CD4-positive, alpha-beta T cell treated with Interleukin-4 for 4 hours (primary cell): Measurements from ENCODE around the gene STK10.

Experiments used
- DNase-seq: peaks from one replicate; pipeline ENCODE4 v3.0.0-alpha.2; 2020

STK10 gene

DNA sequence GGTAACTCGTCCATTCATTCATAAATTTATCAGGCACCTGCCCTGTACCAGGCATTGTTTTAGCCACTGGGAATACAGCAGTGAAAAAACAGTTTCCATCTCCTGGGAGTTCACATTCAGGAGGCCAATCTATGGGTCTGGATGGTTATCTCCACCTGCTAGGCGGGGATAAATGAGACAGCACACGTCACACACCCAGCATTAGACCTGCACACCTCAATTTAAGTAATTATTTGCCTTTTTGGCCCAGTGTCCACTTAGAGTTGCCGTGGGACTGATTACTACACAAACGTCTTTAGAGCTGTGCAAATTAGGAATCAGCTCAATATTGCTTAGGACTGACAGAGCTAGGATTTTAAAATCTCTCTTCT lies 46.1 kb downstream of the STK10 start:
- no peak for DNase-seq

DNA sequence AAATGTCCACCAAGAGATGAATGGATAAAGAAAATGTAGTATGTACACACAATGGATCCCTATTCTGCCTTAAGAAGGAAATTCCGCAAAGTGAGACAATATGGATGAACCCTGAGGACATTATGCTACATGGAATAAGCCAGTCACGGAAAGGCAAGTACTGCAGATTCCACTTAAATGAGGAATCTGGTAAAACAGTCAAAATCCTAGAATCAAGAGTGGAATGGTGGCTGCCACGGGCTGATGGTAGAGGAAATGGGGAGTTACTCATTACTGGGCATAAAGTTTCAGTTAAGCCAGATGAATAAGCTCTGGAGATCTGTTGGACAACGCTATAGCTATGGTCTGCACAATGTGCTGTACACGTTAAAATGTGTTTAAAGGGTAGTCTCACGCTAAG lies 47.2 kb downstream of the STK10 start:
- DNase-seq, result no peak

DNA sequence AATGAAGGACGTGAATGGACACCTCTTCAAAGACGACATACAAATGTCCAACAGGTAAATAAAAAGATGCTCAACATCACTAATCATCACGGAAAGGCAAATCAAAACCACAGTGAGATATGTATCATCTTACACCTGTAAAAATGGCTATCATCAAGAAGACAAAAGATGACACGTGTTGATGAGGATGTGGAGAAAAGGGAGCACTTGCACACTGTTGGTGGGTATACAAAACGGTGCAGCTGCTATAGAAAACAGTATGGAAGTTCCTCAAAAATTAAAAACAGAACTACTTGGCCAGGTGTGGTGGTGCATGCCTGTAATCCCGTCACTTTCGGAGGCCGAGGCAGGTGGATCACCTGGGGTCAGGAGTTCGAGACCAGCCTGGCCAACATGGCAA lies 47.9 kb downstream of the STK10 start:
- DNase-seq, result no peak

DNA sequence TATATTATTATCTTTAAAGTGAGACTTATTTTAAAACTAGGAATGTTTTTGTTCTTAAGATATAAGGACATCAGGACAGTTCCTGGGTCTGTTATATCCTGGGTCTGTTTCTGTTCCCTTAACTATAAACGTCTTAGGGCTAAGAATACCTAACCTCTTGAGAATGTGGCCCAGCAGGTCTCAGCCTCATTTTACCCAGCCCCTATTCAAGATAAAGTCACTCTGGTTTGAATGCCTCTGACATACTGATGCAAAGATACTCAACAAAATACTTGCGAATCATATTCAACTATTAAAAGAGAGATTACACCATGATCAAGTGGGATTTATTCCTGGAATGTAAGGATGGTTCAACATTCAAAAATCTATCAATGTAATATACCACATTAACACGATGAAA lies 51.0 kb downstream of the STK10 start:
- DNase-seq, result no peak

DNA sequence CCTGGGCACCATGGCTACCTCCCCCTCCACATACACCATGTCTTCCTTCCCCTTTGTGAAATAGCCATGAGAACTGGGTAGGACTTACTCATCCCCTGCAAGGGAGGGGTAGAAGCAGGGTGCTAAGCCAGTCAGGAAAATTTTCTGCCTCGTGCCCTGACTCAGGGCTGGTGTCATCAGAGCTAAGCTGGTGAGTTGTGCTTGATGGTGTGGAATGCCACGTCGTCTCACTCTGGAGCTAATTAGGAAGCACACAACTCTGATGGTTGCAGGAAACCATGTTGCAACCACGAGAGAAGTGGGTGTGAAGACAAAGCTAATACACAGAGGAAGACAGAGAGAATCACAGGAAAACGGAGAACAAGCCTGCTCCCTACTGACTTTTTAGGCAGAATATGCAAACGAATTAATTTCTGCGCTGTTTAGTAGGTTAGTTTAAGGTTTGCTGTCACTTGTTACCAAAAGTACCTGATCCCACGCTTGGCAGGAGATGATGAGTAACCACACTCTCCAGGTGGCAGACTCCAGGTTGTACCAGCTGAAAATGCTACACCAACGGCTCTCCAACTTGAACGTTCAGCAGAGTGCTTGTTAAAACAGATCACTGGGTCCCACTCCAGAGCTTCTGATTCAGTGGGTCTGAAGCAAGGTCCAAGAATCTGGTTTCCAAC lies 54.5 kb downstream of the STK10 start:
- DNase-seq, result peak; percentile 71

DNA sequence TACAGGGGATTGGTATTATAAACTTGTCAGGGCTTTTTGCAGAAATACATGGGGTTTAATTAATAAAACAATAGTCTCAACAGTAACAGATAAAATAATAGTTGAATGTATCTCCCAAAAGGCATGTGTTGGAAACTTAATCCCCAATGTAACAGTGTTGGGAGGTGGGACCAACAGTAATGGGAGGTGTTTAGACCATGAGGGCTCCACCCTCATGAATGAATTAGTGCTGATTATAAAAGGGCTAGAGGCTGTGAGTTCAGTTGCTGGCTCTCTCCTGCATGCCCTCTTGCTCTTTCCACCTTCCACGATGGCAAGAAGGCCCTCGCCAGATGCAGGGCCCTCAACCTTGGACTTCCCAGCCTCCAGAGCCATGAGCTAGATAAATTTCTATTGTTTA lies 56.3 kb downstream of the STK10 start:
- no peak for DNase-seq

DNA sequence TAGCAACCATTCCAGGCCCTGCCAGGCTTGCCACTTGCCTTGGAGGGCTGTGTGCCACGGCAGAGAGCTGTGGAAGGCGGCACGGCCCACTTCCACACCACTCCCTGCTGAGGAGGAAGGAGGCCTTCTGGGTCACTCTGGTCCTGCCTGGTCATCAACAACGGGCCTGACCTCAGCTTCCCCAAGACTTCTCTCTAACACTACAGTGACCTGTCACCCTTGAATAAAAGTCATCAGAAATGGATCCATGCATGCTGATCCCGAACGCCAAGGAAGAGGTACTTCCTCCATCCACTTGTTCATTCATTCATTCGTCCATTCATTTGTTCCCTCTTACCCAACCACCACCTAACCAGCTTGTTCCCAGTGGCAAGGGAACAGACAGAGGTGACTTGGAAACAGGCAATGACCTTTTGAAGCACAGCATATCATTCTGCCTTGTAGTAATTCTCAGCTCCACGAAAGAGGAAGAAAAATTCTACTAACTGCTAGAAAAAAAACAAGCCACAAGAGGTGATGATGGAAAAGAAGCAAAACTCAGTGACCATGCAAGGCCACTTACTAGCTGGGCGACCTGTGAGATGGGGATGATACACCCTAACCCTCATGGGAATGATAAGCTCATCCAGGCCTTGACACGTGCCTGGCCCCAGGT lies 58.6 kb downstream of the STK10 start:
- DNase-seq, result no peak

DNA sequence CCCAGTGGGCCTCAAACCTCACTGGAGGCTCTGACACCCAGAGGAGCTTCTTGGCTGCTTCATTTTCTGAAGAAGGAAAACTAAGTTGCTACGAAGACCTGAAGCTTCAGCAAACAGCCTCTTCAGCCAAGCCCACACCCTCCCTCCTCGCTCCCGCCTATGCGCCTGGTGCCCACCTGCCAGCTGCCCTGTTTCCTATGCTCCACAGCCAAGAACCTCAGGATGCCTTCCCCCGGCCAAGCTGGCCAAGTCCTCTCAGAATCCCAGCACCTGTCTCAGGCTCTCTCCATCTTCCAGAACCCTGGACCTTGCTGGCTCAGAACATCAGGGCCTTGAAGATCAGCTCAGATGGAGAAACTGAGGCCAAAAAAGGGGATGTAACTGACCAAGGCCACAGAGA lies 60.4 kb downstream of the STK10 start:
- no peak for DNase-seq

DNA sequence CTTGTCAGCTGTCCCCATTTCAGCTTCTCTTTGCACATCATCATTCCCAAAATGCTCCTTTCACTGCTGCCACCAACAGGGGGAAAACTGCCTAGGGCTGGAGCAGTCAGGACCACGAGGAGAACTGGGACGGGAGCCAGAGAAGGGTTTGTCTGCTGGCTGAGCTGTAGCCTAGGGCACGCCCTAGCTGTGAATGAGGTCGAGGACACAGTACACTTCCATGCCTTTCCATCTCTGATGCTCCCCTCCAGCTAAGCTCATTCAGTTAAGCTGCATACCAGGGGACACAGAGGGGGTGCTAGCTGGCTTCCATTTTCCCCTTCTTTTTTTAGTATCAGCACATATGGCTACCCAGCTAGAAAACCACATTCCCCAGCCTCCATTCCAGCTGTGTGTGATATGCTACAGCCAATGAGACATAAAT lies 64.7 kb downstream of the STK10 start:
- DNase-seq, result no peak

DNA sequence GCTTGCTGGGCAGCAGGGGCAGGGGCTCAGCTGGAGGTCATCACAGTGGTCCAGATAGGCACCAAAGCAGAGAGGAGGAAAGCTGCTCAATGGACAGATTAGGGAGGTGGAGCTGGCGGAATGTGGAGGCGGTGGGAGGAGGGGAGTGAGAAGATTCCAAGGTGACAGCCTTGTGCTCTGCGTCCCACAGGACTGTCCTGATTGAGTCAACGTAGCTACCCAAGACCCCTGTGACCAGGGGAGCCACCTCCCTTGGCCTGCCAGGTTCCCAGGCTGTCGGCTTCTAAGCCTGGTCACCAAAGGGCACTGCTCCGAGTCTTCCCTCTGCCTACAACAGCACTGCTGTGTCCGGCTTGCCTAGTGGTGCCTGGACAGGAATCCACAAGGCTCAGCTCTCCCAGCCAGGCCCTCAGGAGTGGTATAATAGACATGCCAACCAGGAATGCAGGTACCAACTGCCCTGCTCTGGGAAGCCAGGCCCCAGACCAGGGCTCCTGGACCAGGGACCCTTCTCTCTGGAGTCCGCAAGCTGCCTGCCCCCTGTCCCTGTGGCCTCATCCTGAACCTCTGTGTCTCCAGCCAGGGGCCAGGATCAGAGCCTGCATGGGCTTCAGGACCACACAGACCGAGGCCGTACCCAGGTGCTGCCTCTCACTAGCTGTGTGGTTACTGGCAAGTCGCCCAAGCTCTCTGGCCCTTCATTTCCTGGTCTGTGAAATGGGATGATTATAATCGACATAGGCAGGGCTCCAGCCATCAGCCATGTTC lies 67.9 kb downstream of the STK10 start:
- DNase-seq, result no peak

DNA sequence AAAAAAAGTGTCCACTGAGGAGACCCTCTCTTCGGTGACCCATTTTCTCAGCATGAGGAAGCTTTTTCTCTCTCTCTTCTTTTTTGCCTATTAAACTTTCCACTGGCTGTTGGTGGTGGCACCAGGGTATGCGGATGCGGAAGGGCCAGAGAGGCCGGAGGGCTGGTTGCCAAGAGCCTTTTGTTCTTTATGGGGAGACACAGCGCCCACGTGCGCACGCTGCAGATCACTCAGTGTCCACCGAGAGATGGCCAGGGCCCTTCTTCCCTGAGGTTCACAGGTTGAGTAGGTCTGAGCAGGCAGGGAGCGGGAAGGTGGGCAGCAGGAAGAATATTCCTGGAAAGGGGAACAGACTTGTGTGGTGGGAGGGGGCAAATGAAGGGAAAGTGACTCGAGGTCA lies 69.1 kb downstream of the STK10 start:
- no peak for DNase-seq

DNA sequence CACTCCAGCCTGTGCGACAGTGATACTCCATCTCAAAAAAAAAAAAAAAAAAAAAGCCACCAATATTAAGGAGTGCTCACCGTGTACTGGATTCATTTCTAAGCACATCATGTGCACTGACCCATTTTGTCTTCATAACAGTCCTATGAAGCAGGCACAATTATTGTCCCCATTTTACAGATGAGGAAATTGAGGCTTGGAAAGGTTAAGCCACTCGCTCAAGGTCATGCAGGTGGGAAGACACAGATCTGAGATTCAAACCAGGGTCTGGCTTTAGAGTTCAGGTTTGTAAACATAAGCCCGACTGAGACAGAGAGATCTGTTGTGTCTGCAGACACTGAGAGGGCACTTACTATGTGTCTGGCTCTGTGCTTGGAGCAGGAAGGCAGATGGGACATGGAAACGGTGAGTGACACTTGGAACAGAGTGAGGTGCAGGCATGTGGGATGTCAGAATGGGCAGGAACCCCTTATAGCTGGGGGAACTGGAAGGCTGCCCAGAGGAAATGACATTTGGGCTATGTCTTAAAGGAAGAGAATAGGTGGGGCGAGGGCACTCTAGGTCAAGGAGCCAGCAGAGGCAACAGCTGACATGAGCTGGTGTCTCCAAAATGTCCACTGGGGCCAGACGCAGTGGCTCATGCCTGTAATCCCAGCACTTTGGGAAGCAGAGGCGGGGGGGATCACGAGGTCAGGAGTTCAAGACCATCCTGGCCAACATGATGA lies 69.9 kb downstream of the STK10 start:
- peak; percentile 17 for DNase-seq

DNA sequence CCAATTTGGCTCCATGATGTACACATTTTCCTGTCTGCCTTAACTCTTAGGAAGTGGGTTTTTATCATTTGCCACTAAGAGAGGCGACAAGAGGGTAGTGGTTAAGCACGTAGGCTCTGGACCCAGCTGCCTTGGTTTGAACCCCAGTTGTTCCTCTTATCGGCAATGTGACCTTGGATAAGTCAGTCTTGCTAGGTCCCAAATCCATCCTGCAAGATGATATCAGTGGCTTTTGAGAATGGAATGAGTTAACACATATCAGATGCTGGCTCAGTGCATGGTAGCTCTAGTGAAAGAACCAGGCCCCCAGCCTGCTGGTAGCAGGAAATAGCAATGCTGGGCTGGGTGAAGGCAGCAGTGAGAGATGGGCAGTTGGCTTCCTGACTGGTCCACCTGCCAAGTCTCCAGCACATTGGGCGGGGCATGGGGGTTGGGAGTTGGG lies 72.5 kb downstream of the STK10 start:
- DNase-seq, result peak; percentile 37

DNA sequence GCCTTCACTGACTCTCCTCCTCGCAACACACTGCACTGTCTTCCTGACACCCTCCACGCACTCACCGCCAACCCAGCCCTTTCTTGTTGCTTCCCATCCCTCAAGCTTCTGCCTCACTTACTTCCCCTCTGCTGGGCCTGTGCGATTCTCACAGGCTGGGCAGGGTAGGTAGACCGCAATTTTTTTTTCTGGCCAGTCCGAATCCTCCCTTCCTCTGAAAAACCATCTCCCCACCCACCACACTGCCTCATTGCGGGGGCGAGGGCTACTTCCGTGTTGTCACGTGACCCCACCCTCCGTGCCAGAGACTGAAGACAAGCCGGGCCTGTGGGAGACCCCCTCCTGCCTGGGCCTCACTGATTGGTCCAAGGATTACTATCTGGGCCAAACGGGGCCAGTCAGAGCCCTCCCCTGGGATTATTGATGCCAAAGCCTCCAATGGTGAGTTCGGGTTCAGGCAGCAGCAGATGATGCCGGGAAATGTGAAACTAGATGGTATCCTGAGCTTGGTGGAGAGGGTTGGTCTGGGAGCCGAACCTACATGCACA lies 73.1 kb downstream of the STK10 start:
- DNase-seq, result peak; percentile 77

DNA sequence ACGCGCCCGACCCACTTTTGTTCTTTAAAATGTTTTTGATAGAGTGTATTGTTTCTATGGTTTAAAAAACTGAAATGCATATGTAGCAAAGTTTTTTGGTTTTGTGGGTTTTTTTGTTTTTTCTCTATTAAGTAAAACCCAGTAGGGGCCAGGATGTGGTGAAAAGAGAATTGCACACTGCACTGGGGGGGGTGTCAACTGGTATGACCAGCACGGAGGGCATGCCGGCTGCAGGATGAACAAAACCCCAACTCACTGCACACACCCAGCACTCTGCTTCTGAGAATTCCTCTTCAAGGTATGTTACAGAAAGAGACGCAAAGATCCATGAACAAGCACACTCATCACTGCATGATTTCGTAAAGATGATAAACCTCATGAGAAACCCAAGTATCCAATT lies 75.0 kb downstream of the STK10 start:
- peak; percentile 95 for DNase-seq

DNA sequence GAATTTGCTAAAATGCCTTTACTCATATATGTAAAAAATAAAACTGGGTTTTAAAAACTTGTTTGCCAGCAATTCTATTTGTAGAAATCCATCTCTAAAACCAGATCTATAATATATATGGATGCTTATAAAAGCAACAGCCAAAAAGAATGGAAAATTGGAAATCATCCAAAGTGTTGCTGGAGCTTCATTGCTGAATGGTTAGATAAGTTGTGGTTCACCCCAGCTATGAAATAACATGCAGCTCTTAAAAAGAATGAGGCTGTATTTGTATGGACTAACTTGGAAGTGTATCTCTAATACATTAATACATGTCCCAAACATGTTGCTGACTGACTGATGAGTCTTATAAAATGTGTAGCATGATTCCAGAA lies 76.2 kb downstream of the STK10 start:
- no peak for DNase-seq

DNA sequence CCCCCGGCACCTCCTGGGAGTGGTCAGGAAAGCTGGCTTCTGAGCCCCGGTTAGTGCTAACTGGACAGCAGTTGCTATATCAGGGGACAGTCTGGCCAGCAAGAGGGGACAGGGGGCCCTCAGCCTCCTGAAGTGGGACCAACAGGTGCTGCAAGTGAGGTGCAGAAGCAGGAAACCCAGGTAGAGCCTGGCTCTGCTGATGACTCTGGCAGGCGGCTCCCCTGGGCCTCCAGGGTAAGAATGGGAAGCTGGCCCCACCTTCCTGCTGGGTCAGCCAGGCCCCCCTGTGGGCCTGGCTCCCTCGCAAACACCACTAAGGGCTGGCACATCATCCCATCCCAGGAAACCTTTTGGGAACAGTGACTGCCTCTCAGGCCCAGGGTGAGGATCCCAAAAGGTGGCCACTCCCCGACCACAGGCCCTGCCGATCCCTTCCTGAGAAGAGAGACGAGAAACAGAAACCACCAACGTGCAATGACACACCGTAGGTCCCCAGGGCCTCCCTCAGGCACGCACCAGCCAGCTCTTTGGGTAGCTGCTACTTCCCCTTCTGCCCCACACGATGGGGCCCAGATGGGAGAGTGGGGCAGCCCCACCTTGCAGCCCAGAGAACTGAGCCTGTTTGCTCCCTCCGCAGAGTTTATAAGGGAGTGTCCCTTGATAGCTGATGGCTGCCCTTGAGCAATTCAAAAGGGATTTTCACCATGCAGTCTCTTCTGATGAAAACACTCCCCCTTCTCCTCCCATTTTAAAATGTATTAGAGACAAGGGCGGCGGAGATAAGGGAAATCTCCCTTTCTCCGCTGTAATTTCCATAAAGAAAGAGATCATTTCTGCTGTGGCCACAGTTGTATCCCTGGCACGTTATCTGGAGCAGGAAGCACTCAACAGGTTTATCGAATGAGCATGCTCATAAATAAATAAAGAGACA lies 76.8 kb downstream of the STK10 start:
- DNase-seq, result peak; percentile 89

DNA sequence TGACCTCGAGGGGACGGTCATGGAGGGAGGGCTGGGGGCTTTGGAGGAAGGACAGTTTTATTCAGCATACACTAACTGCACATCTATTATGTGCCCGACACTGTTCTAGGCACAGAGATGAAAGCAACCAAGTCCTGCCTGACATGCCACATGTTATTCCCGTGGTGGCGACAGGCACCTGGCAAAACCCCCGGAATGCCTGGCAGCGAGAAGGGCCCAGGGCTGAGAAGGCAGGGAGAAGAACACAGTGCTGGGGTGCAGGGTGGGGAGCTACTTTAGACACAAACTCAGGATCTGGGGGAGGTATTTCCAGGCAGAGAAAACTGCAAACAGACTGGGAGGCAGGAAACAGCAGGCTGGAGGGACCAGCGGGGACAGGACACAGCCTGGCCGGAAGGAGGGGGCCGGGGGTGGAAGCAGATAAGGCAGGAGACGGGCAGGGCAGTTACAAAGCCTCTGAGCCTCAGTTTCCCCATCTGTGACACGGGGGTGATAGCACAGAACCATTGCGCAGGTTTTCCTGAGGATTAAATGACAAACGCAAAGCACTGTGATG lies 77.7 kb downstream of the STK10 start:
- DNase-seq, result no peak

DNA sequence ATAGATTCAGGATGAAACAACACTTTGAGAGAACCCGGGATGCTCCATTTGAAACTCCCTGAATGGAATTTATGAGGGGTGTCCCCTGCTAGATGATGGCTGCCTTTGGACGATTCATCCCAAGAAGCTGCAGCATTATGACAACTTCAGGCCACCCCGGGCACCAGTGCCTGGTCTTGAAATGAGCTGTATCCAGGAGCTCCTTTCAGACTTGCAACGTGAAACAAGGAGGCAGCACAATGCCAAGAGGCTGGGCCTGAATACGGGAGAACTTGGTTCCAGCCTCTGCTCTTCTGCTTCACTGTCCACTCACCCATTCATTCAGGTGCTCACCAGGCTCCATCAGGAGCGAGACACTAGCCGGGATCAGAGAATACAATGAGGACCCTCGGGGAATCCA lies 78.3 kb downstream of the STK10 start:
- DNase-seq, result no peak

DNA sequence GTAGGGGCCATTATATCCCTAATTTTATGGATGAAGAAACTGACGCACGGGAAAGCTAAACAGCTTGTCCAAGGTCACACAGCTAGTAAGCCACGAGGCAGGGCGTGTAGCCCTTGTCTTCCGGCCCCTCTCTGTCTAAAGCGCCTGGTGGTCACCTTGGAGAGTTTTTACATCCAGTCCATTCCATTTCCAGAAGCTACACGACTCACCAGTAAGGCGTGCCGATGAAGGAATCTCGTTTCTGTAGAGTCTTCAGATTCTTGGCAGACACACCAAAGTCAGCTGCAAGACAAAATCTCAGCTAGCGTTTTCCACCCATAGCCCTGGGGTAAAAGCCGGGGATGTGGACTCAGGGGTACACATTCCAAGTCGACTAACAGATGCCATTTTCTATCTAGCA lies 80.5 kb downstream of the STK10 start:
- no peak for DNase-seq

DNA sequence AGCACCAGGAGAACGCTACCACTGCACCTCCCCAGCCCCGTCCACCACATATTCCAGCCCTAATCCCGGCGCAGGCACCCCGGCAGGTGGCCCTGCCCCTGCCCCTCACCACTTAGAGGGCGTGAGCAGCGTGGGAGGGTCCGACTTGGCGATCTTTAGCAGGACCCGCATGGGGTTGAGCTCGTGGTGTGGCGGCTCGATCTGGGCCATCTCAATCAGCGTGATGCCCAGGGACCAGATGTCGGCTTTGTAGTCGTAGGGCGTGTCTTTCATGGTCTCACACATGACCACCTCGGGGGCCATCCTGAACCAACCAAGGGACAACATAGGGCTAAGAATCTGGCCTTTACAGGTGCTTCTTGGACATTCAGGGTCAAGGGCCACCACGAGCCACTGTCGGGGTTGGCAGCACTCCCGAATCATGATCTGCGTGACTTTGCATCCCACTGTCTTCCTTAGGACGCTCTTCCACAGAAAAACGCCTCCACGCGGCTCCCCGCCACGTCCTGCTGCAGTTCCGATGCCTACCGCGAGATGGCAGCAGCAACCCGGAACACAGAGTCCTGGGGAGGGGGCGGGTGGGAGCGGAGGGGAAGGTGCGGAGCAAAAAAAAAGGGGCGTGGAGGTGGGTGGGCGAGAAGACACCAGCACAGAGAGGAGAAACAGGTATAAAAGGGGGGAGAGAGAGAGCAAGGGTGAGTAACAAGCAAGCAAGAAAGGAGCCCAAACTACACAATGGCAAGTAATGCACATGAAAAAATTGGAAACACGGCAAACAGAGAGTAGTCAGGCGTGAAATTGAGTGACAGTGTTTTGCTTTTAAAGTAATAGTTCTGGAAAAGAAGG lies 81.3 kb downstream of the STK10 start:
- peak; percentile 43 for DNase-seq
